Gastroesophageal sphincter (tissue), 3 donors: ENCODE results near the gene CHTOP.
A peak's percentile ranks its signal among the peaks of the same experiment; 100 is the strongest.

Experiments used
- POLR2A ChIP-seq, 2 donors: fragments of 450-650 bp; IDR thresholded peaks; one replicate each; pipeline ENCODE4 v1.6.1; 2017; ENCODE audit warnings: antibody characterized with exemption in 2 of 2, mild to moderate bottlenecking in 2 of 2, moderate library complexity in 1 of 2
- POLR2AphosphoS5 ChIP-seq: sonication (generic); formaldehyde crosslinking; IDR thresholded peaks from one replicate; pipeline ENCODE4 v1.6.1; 2017; ENCODE audit warnings: antibody characterized with exemption
- TF ChIP-seq, protein P1 (sequence below), 4 experiments: fragments of 200-600 bp in 2 of 4; fragments of 450-650 bp in 2 of 4; sonication (generic) in 1 of 4; IDR thresholded peaks; one replicate each; pipeline ENCODE4 v1.5.1; 2017 to 2019; ENCODE audit warnings: antibody characterized with exemption in 4 of 4, mild to moderate bottlenecking in 2 of 4, moderate library complexity in 2 of 4

DNA sequence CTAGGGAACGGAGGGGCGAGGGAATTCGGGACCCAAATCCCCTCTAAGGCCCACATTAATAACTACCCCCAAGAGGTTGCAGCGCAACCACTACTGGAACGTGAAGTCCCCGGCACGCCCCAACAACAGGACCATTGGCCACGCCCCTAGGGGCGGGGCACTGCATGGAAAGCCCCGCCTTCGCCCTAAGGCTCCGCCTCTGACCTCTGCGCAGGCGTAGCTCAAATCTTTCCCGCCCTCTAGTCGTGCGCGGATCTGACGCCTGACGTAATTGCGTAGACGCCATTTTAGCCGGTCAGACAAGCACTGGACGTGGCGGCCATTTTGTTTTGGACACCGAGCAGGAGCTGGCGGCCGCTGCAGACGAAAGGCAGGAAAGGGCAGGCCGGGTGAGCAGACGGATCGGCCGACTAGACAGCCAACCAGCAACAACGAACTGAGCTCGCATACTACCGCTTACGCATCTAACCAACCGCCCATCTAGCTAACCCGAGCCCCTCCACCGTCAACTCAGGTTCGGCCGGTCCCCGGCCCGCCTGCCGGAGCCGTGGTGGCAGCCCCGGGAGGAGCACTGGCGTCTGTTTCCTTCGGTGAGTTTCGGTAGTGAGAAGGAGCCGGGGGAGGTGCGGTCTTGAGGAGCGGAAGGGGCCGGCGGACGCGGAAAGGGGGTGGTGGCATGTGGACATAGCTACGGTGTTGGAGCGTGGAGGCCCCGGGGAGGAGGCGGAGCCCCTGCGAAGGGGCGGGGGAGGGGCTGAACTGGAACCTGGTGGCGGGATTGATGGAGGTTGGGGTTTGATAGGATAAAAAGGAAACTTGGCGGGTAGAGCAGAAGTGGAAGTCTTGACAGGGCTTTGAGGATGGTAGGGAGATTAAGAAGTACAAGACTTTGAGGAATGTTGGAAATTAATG lies at the start of gene CHTOP:
- TF ChIP-seq, protein P1, sequence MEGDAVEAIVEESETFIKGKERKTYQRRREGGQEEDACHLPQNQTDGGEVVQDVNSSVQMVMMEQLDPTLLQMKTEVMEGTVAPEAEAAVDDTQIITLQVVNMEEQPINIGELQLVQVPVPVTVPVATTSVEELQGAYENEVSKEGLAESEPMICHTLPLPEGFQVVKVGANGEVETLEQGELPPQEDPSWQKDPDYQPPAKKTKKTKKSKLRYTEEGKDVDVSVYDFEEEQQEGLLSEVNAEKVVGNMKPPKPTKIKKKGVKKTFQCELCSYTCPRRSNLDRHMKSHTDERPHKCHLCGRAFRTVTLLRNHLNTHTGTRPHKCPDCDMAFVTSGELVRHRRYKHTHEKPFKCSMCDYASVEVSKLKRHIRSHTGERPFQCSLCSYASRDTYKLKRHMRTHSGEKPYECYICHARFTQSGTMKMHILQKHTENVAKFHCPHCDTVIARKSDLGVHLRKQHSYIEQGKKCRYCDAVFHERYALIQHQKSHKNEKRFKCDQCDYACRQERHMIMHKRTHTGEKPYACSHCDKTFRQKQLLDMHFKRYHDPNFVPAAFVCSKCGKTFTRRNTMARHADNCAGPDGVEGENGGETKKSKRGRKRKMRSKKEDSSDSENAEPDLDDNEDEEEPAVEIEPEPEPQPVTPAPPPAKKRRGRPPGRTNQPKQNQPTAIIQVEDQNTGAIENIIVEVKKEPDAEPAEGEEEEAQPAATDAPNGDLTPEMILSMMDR (IDR thresholded peaks at IDR 0.05) = peak in 3 of 4 experiments; percentile 14 to 44 (median 43)
- TF ChIP-seq POLR2AphosphoS5 (peak; percentile 73), POLR2A (IDR thresholded peaks at IDR 0.05) (peak; percentile 51 to 62)
